Measurements from ENCODE around the gene FXYD1. TPM values are rescaled to one million over a fixed set of nuclear protein-coding genes. Genes with fewer than 3 reads are reported as not detected.

FXYD1 gene
- total and polyA plus RNA-seq, 4 donors: 5.7 to 37.6 (median 22.7) TPM

DNA sequence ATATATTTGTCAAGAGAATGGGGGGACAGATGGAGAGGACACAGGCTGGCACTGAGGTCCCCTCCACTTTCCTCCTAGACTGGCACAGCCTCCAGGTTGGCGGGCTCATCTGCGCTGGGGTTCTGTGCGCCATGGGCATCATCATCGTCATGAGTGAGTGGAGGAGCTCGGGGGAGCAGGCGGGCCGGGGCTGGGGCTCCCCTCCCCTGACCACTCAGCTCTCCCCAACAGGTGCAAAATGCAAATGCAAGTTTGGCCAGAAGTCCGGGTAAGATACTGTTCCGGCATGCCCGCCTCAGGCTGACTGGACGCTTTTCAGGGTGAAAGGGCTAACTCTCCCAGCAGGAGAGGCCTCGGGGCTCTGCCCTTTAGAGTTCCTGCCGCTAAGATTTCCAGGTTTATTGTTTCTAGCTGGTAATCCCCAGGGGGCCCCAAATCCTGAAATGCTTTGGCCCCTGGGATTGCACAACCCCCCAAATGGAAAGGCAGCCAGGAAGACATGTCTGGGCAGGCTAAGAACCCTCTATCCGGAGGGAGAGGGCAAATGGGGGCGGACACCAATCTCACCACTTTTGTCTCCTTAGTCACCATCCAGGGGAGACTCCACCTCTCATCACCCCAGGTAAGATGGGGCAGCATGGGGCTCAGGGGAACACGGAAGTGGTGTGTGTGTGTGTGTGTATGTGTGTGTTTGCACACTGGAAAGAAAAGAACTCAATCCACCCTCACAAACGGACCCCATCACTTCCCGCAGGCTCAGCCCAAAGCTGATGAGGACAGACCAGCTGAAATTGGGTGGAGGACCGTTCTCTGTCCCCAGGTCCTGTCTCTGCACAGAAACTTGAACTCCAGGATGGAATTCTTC, 15.7 kb upstream of the FXYD1 start:
- no peak overlapping the region for H3K9ac ChIP-seq (ENCODE audit: insufficient read depth in 1 of 2, low read length in 2 of 2)
- WGBS, 2 donors: 82 to 88% methylated on average over 19 of the region's 19 CpGs

DNA sequence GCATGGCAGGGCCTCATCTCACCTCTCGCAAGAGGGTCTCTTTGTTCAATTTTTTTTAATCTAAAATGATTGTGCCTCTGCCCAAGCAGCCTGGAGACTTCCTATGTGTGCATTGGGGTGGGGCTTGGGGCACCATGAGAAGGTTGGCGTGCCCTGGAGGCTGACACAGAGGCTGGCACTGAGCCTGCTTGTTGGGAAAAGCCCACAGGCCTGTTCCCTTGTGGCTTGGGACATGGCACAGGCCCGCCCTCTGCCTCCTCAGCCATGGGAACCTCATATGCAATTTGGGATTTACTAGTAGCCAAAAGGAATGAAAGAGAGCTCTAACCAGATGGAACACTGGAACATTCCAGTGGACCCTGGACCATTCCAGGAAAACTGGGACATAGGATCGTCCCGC, 15.1 kb upstream of the FXYD1 start:
- Histone ChIP-seq H3K27ac (ENCODE audit: low read depth in 1 of 2, low read length in 1 of 2) (peak overlapping the region; percentile 57 to 86), H3K9me3 (ENCODE audit: control insufficient read depth in 4 of 4, insufficient read depth in 3 of 4, low read length in 3 of 4) (no peaks in the 10 kb centered on the region), H3K27me3 (ENCODE audit: control insufficient read depth in 3 of 3, insufficient read depth in 3 of 3, low read length in 2 of 3) (no peaks in the 10 kb centered on the region), H3K4me3 (no peak overlapping the region), H3K9ac (ENCODE audit: insufficient read depth in 1 of 2, low read length in 2 of 2) (peak overlapping the region in 1 of 2 donors; percentile 86), H3K36me3 (ENCODE audit: control insufficient read depth in 4 of 4, insufficient read depth in 4 of 4, low read length in 4 of 4) (no peaks in the 10 kb centered on the region), H3K4me1 (ENCODE audit: control insufficient read depth in 5 of 5, insufficient read depth in 5 of 5, low read length in 5 of 5) (peaks cover 5 to 27% (median 9%) of the 10 kb centered on the region in 5 donors)
- TF ChIP-seq, protein P1, sequence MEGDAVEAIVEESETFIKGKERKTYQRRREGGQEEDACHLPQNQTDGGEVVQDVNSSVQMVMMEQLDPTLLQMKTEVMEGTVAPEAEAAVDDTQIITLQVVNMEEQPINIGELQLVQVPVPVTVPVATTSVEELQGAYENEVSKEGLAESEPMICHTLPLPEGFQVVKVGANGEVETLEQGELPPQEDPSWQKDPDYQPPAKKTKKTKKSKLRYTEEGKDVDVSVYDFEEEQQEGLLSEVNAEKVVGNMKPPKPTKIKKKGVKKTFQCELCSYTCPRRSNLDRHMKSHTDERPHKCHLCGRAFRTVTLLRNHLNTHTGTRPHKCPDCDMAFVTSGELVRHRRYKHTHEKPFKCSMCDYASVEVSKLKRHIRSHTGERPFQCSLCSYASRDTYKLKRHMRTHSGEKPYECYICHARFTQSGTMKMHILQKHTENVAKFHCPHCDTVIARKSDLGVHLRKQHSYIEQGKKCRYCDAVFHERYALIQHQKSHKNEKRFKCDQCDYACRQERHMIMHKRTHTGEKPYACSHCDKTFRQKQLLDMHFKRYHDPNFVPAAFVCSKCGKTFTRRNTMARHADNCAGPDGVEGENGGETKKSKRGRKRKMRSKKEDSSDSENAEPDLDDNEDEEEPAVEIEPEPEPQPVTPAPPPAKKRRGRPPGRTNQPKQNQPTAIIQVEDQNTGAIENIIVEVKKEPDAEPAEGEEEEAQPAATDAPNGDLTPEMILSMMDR (IDR thresholded peaks at IDR 0.05; ENCODE audit: control extremely low read depth, extremely low read depth): no peak
- ATAC-seq (ENCODE audit: insufficient read depth, low FRiP score) (no peak), DNase-seq (no peak)
- 72 to 83% methylated on average over 5 of the region's 5 CpGs for WGBS, 2 donors

More for the DNA sequence above, 15.7 kb upstream of the FXYD1 start:
- Histone ChIP-seq H3K4me1 (ENCODE audit: control insufficient read depth in 5 of 5, insufficient read depth in 5 of 5, low read length in 5 of 5) (peaks cover 5 to 27% (median 9%) of the 10 kb centered on the region in 5 donors), H3K4me3 (no peak overlapping the region), H3K27me3 (ENCODE audit: control insufficient read depth in 3 of 3, insufficient read depth in 3 of 3, low read length in 2 of 3) (no peaks in the 10 kb centered on the region), H3K27ac (ENCODE audit: low read depth in 1 of 2, low read length in 1 of 2) (peak overlapping the region in 1 of 2 donors; percentile 57), H3K9me3 (ENCODE audit: control insufficient read depth in 4 of 4, insufficient read depth in 3 of 4, low read length in 3 of 4) (no peaks in the 10 kb centered on the region), H3K36me3 (ENCODE audit: control insufficient read depth in 4 of 4, insufficient read depth in 4 of 4, low read length in 4 of 4) (no peaks in the 10 kb centered on the region)
- DNase-seq (no peak), ATAC-seq (ENCODE audit: insufficient read depth, low FRiP score) (no peak)
- TF ChIP-seq, protein P1 (IDR thresholded peaks at IDR 0.05; ENCODE audit: control extremely low read depth, extremely low read depth): no peak

DNA sequence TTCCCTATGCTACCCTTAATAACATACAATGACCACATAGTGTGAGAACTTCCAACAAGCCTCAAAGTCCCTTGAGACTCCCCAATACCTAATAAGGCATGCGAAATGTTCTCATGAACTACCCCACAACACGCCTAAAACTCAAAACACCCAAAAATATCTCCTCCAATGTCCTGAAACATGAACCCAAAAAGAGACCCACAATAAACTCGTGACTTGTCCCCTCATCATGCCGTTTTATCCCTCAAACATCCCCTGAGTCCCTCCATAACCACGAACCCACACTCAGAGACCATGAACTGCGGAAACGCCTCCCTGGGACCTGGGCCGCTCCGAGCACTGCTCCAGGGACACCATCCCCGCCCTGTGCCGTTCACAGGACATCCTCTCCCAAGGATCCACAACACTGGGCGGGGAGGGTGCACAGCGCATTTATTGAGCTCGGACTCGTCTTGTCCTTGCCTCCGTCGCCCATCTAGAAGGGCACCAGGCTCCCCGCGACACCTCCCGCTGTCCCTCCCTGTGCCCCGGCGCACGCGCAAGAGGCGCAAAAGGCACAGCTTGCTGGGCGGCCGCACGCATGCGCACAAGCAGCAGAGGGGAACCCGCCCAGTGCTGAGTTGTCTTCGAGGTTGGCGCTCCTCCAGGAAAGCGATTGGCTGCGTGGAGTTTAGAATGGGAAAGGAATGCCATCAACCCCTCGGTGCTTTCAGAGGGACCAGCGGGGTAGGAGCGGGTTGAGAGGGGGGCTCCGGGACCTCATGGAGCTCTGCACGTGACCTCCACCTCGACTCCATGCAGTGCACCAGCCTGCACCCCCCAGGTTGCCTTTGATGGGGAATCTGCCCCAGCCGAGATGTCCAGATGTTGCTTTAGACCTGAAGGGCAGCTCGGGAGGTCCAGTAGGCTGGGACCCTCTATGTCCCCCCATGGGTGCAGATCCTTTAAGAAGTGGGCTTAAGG, 14.2 kb upstream of the FXYD1 start:
- 11 to 15% methylated on average over 42 of the region's 42 CpGs for WGBS, 2 donors
- DNase-seq: peak; percentile 96 to 98 (median 98)
- no peaks in the 10 kb centered on the region for H3K9me3 ChIP-seq (ENCODE audit: control insufficient read depth in 4 of 4, insufficient read depth in 3 of 4, low read length in 3 of 4)
- H3K4me3 ChIP-seq: peak overlapping the region; percentile 50
- H3K27ac ChIP-seq (ENCODE audit: low read depth in 1 of 2, low read length in 1 of 2): peak overlapping the region; percentile 71 to 86
- peaks cover 5 to 27% (median 9%) of the 10 kb centered on the region in 5 donors for H3K4me1 ChIP-seq (ENCODE audit: control insufficient read depth in 5 of 5, insufficient read depth in 5 of 5, low read length in 5 of 5)
- H3K9ac ChIP-seq (ENCODE audit: insufficient read depth in 1 of 2, low read length in 2 of 2): peak overlapping the region in 1 of 2 donors; percentile 86
- peak; percentile 83 for ATAC-seq (ENCODE audit: insufficient read depth, low FRiP score)
- no peaks in the 10 kb centered on the region for H3K36me3 ChIP-seq (ENCODE audit: control insufficient read depth in 4 of 4, insufficient read depth in 4 of 4, low read length in 4 of 4)
- H3K27me3 ChIP-seq (ENCODE audit: control insufficient read depth in 3 of 3, insufficient read depth in 3 of 3, low read length in 2 of 3): no peaks in the 10 kb centered on the region
- TF ChIP-seq, protein P1 (IDR thresholded peaks at IDR 0.05; ENCODE audit: control extremely low read depth, extremely low read depth): no peak

All from lung (tissue), 12 donors.